H1 (cell line): Measurements from ENCODE around the gene ZNF750. TPM values are rescaled to one million over a fixed set of nuclear protein-coding genes. Genes with fewer than 3 reads are reported as not detected.

Experiments used
- CTCF ChIA-PET: fragments of 300-600 bp; sonication (Branson Sonifier 250); formaldehyde crosslinking; loops from one replicate; lab custom pipeline; 2021; ENCODE audit not compliant: partially characterized antibody; lab: Charles Lee
- POLR2A ChIA-PET: fragments of 300-600 bp; sonication (Branson Sonifier 250); formaldehyde crosslinking; loops from one replicate; lab custom pipeline; 2021; ENCODE audit warnings: inconsistent platforms; ENCODE audit not compliant: partially characterized antibody; lab: Charles Lee
- DNase-seq, 2 experiments: peaks; one replicate each; pipeline versions ENCODE4 v3.0.0 to v3.0.0-alpha.2; 2010 to 2022; ENCODE audit warnings: low spot score in 2 of 2, low read depth in 1 of 2, mixed read lengths in 1 of 2
- FAIRE-seq: peaks from 2 replicates; lab custom pipeline; 2011; peaks lifted over from hg19 to GRCh38; lab: Jason Lieb, UNC
- H2AFZ ChIP-seq: 2 replicates; pipeline ENCODE4 v1.8.1; 2012; ENCODE audit warnings: low read length, inconsistent platforms
- H2AK5ac ChIP-seq: 2 replicates; pipeline ENCODE4 v1.6.1; 2013; ENCODE audit warnings: low read depth, low read length
- H2BK120ac ChIP-seq: replicated peaks from 2 replicates; pipeline ENCODE3; 2013; ENCODE audit warnings: low read depth, low read length, inconsistent platforms
- H2BK12ac ChIP-seq: 2 replicates; pipeline ENCODE4 v1.6.1; 2013; ENCODE audit warnings: low read depth, low read length
- H2BK15ac ChIP-seq: 2 replicates; pipeline ENCODE4 v1.6.1; 2013; ENCODE audit warnings: low read length
- H2BK20ac ChIP-seq: 2 replicates; pipeline ENCODE4 v1.6.1; 2013; ENCODE audit warnings: low read length
- H2BK5ac ChIP-seq: 2 replicates; pipeline ENCODE4 v1.6.1; 2013; ENCODE audit warnings: low read depth, low read length
- H3K14ac ChIP-seq: 2 replicates; pipeline ENCODE4 v1.6.1; 2013; ENCODE audit warnings: inconsistent platforms; ENCODE audit not compliant: insufficient read length
- H3K18ac ChIP-seq: 2 replicates; pipeline ENCODE4 v1.6.1; 2013; ENCODE audit warnings: low read length; ENCODE audit errors: extremely low read depth
- H3K23ac ChIP-seq: 2 replicates; pipeline ENCODE4 v1.6.1; 2013; ENCODE audit warnings: inconsistent platforms; ENCODE audit not compliant: insufficient read length
- H3K23me2 ChIP-seq: 2 replicates; pipeline ENCODE4 v1.6.1; 2013; ENCODE audit warnings: low read depth, low read length
- H3K27ac ChIP-seq: 2 replicates; pipeline ENCODE4 v1.6.1; 2011; ENCODE audit warnings: low read depth, low read length, inconsistent platforms
- H3K27me3 ChIP-seq, 4 experiments: replicated peaks in 1 of 4; 1 replicate in 1 of 4; 2 replicates in 3 of 4; pipeline versions ENCODE4 v1.6.1 to v1.8.1; 2011 to 2013; ENCODE audit warnings: low read length in 3 of 4, mild to moderate bottlenecking in 3 of 4, inconsistent platforms in 2 of 4, mixed read lengths in 2 of 4, moderate library complexity in 1 of 4; ENCODE audit not compliant: control insufficient read depth in 3 of 4, insufficient read depth in 3 of 4; ENCODE audit errors: extremely low read depth in 1 of 4
- H3K36me3 ChIP-seq, 4 experiments: 2 replicates each; pipeline versions ENCODE4 v1.6.1 to v1.8.1; 2011 to 2013; ENCODE audit warnings: mild to moderate bottlenecking in 4 of 4, low read length in 3 of 4, moderate library complexity in 2 of 4, control low read depth in 1 of 4, inconsistent platforms in 1 of 4; ENCODE audit not compliant: insufficient read depth in 4 of 4, control insufficient read depth in 2 of 4
- H3K4ac ChIP-seq: replicated peaks from 2 replicates; pipeline ENCODE3; 2013; ENCODE audit warnings: low read length, low read depth, mixed read lengths, inconsistent platforms; ENCODE audit not compliant: insufficient read length
- H3K4me1 ChIP-seq, 4 experiments: replicated peaks in 1 of 4; 1 replicate in 1 of 4; 2 replicates in 3 of 4; pipeline versions ENCODE4 v1.6.1 to v1.8.1; 2011 to 2013; ENCODE audit warnings: low read length in 3 of 4, inconsistent platforms in 2 of 4, mixed read lengths in 1 of 4; ENCODE audit not compliant: insufficient read depth in 4 of 4, control insufficient read depth in 3 of 4
- H3K4me2 ChIP-seq, 2 experiments: 2 replicates each; pipeline versions ENCODE4 v1.6.1 to v1.8.1; 2011 to 2013; ENCODE audit warnings: low read depth in 2 of 2, low read length in 2 of 2, control low read depth in 1 of 2, inconsistent platforms in 1 of 2, mild to moderate bottlenecking in 1 of 2; ENCODE audit not compliant: insufficient read depth in 1 of 2
- H3K4me3 ChIP-seq, 4 experiments: fragments of 200-600, 300-600 bp in 1 of 4; sonication (generic), shearing (Covaris generic), sonication (Bioruptor Twin) in 1 of 4; 2 replicates each; pipeline versions ENCODE4 v1.5.1 to v1.8.1; 2011 to 2016; ENCODE audit warnings: low read length in 4 of 4, low read depth in 3 of 4, control low read depth in 2 of 4, inconsistent platforms in 2 of 4, mild to moderate bottlenecking in 2 of 4, mixed read lengths in 1 of 4, moderate library complexity in 1 of 4; ENCODE audit not compliant: insufficient read depth in 2 of 4; ENCODE audit errors: extremely low read depth in 1 of 4
- H3K56ac ChIP-seq: replicated peaks from 2 replicates; pipeline ENCODE3; 2013; ENCODE audit warnings: low read depth, mild to moderate bottlenecking, mixed read lengths, low read length, inconsistent platforms; ENCODE audit not compliant: insufficient read length
- H3K79me1 ChIP-seq: 2 replicates; pipeline ENCODE4 v1.6.1; 2013; ENCODE audit warnings: low read depth, low read length, control low read depth
- H3K79me2 ChIP-seq, 2 experiments: 2 replicates each; pipeline versions ENCODE4 v1.6.1 to v1.8.1; 2012 to 2013; ENCODE audit warnings: low read length in 2 of 2, mild to moderate bottlenecking in 2 of 2, inconsistent platforms in 1 of 2; ENCODE audit not compliant: insufficient read depth in 2 of 2, control insufficient read depth in 1 of 2
- H3K9ac ChIP-seq, 4 experiments: replicated peaks in 1 of 4; 1 replicate in 1 of 4; 2 replicates in 3 of 4; pipeline versions ENCODE4 v1.6.1 to v1.8.1; 2011 to 2013; ENCODE audit warnings: low read depth in 3 of 4, low read length in 3 of 4, control low read depth in 2 of 4, mild to moderate bottlenecking in 2 of 4, moderate library complexity in 2 of 4, inconsistent platforms in 1 of 4; ENCODE audit errors: extremely low read depth in 1 of 4
- H3K9me3 ChIP-seq, 2 experiments: 2 replicates each; pipeline versions ENCODE4 v1.6.1 to v1.8.1; 2012 to 2013; ENCODE audit warnings: mild to moderate bottlenecking in 2 of 2, moderate library complexity in 2 of 2, control low read depth in 1 of 2, inconsistent platforms in 1 of 2, low read depth in 1 of 2, low read length in 1 of 2, mixed read lengths in 1 of 2; ENCODE audit not compliant: insufficient read depth in 2 of 2
- H4K20me1 ChIP-seq, 2 experiments: replicated peaks in 1 of 2; 2 replicates each; pipeline versions ENCODE3 to v1.8.1; 2011 to 2013; ENCODE audit warnings: inconsistent platforms in 2 of 2, low read length in 2 of 2, mild to moderate bottlenecking in 1 of 2; ENCODE audit not compliant: insufficient read depth in 2 of 2, control insufficient read depth in 1 of 2
- H4K5ac ChIP-seq: 2 replicates; pipeline ENCODE4 v1.6.1; 2013; ENCODE audit warnings: low read length, low read depth, mixed read lengths, inconsistent platforms; ENCODE audit not compliant: insufficient read length
- H4K8ac ChIP-seq: 2 replicates; pipeline ENCODE4 v1.8.0; 2013; ENCODE audit warnings: mild to moderate bottlenecking, moderate library complexity, low read length, inconsistent platforms; ENCODE audit not compliant: insufficient read depth; ENCODE audit errors: extremely low read depth
- H4K91ac ChIP-seq: replicated peaks from 2 replicates; pipeline ENCODE3; 2013; ENCODE audit warnings: low read length, mixed read lengths, inconsistent platforms; ENCODE audit not compliant: insufficient read length
- ATF2 ChIP-seq: IDR thresholded peaks from 2 replicates; pipeline ENCODE4 v1.6.1; 2012; ENCODE audit warnings: low read length, inconsistent platforms
- CHD1 ChIP-seq: IDR thresholded peaks from 2 replicates; pipeline ENCODE4 v1.6.1; 2012; ENCODE audit warnings: low read depth, low read length, improper control_type of control experiment
- CREB1 ChIP-seq: IDR thresholded peaks from 2 replicates; pipeline ENCODE4 v1.6.1; 2012; ENCODE audit warnings: inconsistent platforms
- E2F6 ChIP-seq: IDR thresholded peaks from 2 replicates; pipeline ENCODE4 v1.6.1; 2012; ENCODE audit warnings: inconsistent platforms
- JUN ChIP-seq: IDR thresholded peaks from 2 replicates; pipeline ENCODE4 v1.6.1; 2011; ENCODE audit warnings: low read depth, mild to moderate bottlenecking, improper control_type of control experiment, low read length
- KDM5A ChIP-seq: fragments of 200-600 bp; IDR thresholded peaks from 2 replicates; pipeline ENCODE4 v1.7.1; 2012; ENCODE audit warnings: mild to moderate bottlenecking, low read length, inconsistent platforms, mixed read lengths
- RNF2 ChIP-seq: fragments of 200-900, 300-1000 bp; sonication (generic); IDR thresholded peaks from 2 replicates; pipeline ENCODE4 v1.7.1; 2016; ENCODE audit warnings: borderline replicate concordance, low read depth, mild to moderate bottlenecking, antibody characterized with exemption, low read length; ENCODE audit not compliant: poor library complexity, severe bottlenecking; ENCODE audit errors: missing control alignments
- RXRA ChIP-seq: IDR thresholded peaks from 2 replicates; pipeline ENCODE4 v1.6.1; 2011; ENCODE audit warnings: low read depth, mild to moderate bottlenecking, low read length, moderate library complexity; ENCODE audit not compliant: insufficient read depth
- SAP30 ChIP-seq: fragments of 300-600 bp; sonication (generic); IDR thresholded peaks from 2 replicates; pipeline ENCODE4 v1.7.1; 2012; ENCODE audit warnings: low read length, moderate library complexity, mild to moderate bottlenecking, inconsistent platforms; ENCODE audit not compliant: insufficient read depth, insufficient replicate concordance
- USF2 ChIP-seq: IDR thresholded peaks from 2 replicates; pipeline ENCODE4 v1.6.1; 2011; ENCODE audit warnings: low read length, improper control_type of control experiment
- WGBS, 2 experiments: shearing (Covaris generic) in 1 of 2; methylation state at CpG; one replicate each; pipeline versions ENCODE4 v1.1.6 to v1.1.7; 2013 to 2015; ENCODE audit warnings: low lambda C conversion rate in 2 of 2, mixed read lengths in 2 of 2, inconsistent platforms in 1 of 2, low coverage in 1 of 2, missing lambda C conversion rate in 1 of 2; ENCODE audit not compliant: insufficient replicate concordance in 2 of 2, insufficient coverage in 1 of 2, insufficient read length in 1 of 2; ENCODE audit errors: extremely low coverage in 1 of 2, missing lambda C conversion rate in 1 of 2; 5-methylcytosine and 5-hydroxymethylcytosine counted together
- polyA plus RNA-seq, 7 experiments: library from polyadenylated mRNA; depleted of rRNA in 3 of 7; stranded (reverse) in 5 of 7; unstranded in 2 of 7; fragments of >200 nt in 5 of 7; fragments of 200-250 nt in 2 of 7; gene quantifications; 1 replicate in 5 of 7; 2 replicates in 1 of 7; 4 replicates in 1 of 7; pipeline versions ENCODE4 v1.2.1 to v1.2.3, GENCODE V29; 2011 to 2013; ENCODE audit warnings: missing spikeins in 2 of 7, mixed read lengths in 2 of 7
- total RNA-seq: library from RNA; stranded (reverse); fragmentation: NEBNext Ultra II Directional; extraction: Animal tissue kit (Norgen Biotek cat#: 25700); gene quantifications from 2 replicates; pipeline ENCODE4 v1.2.1, GENCODE V29; 2021

ZNF750 gene
- total and polyA plus RNA-seq, 2 of the 8 experiments (the other 6 are each of a cell fraction or from before 2014, with no cell fraction given), result not detected

- Histone ChIP-seq H3K4me2 (no peak overlapping the region), H3K14ac (no peak overlapping the region), H3K18ac (no peak overlapping the region), H3K4me3 (no peak overlapping the region), H2BK15ac (no peak overlapping the region), H2BK120ac (no peak overlapping the region), H3K56ac (no peak overlapping the region), H4K8ac (no peak overlapping the region), H3K79me1 (peaks cover 27% of the 10 kb centered on the region), H3K27me3 (no peaks in the 10 kb centered on the region), H2AFZ (no peak overlapping the region), H3K27ac (no peak overlapping the region), H4K91ac (no peak overlapping the region), H2BK12ac (no peak overlapping the region), H3K4ac (no peak overlapping the region), H2BK5ac (peak overlapping the region; percentile 44; the same call in 1 of the 2 replicates), H4K5ac (no peak overlapping the region), H3K4me1 (no peaks in the 10 kb centered on the region), H2BK20ac (no peak overlapping the region), H2AK5ac (no peak overlapping the region), H3K9me3 (no peaks in the 10 kb centered on the region), H3K23me2 (0 out of 2 replicates have a peak, but pooled peaks cover 2% of the 10 kb centered on the region), H4K20me1 (peaks cover 8 to 19% of the 10 kb centered on the region in 2 experiments), H3K79me2 (peaks cover 0 to 32% of the 10 kb centered on the region in 2 experiments; a peak in 2 of 4 replicates), H3K23ac (no peak overlapping the region), H3K36me3 (peaks cover 0 to 5% (median 0%) of the 10 kb centered on the region in 4 experiments; a peak in 3 of 8 replicates), H3K9ac (no peak overlapping the region)
- CTCF ChIA-PET, result interaction anchor here (1.2 kb wide), 2 partner anchors 15 to 128 kb away, joined by 4 to 5 read pairs; no protein-coding TSS in a partner anchor
- 92% methylated on average over 18 of the region's 18 CpGs; no CpG with 5 or more reads in 1 of the 2 experiments for WGBS, 2 experiments
- no peak for FAIRE-seq
- no peak for DNase-seq
- POLR2A ChIA-PET, result no interaction called here
- TF ChIP-seq JUN (no peak), CREB1 (no peak), RXRA (no peak), CHD1 (no peak), E2F6 (no peak), ATF2 (no peak), USF2 (no peak), SAP30 (no peak), RNF2 (no peak), KDM5A (no peak)
These were observed 50.0 kb downstream of the ZNF750 start for GRCh38 chr17:82789806-82790205.
